IMR-90 (cell line): ENCODE data around the gene CACNB2. TPM values are rescaled to one million over a fixed set of nuclear protein-coding genes. Genes with fewer than 3 reads are reported as not detected.

Source experiments
- ATAC-seq: fragments of 200-7000 bp; cut with Tn5 transposase; 2 replicates; pipeline ENCODE4 v1.9.1; 2020; ENCODE audit warnings: low read depth, mild to moderate bottlenecking, moderate library complexity
- BruUV-seq: library from RNA; stranded (reverse); fragments of 400-500 nt; replicated peaks from 2 replicates; lab custom pipeline; 2021; lab: Mats Ljungman, UMichigan
- CTCF ChIA-PET: fragments of 300-600 bp; formaldehyde crosslinking; extraction: SDS; loops from one replicate; lab custom pipeline; 2021; ENCODE audit warnings: antibody characterized with exemption; lab: Yijun Ruan, JAX
- POLR2A ChIA-PET: fragments of 300-600 bp; sonication (Branson Sonifier 250); formaldehyde crosslinking; loops from one replicate; lab custom pipeline; 2022; ENCODE audit warnings: antibody characterized with exemption; ENCODE audit not compliant: unreplicated experiment; lab: Charles Lee
- DNase-seq: peaks from one replicate; pipeline ENCODE4 v3.0.0; 2013
- H2AFZ ChIP-seq: replicated peaks from 2 replicates; pipeline ENCODE3; 2013; ENCODE audit warnings: low read length, mild to moderate bottlenecking; ENCODE audit not compliant: poor library complexity
- H2AK5ac ChIP-seq: 2 replicates; pipeline ENCODE4 v1.6.1; 2013; ENCODE audit warnings: low read depth, low read length, inconsistent platforms
- H2AK9ac ChIP-seq: replicated peaks from 2 replicates; pipeline ENCODE3; 2013; ENCODE audit warnings: mild to moderate bottlenecking, low read depth, low read length, moderate library complexity; ENCODE audit not compliant: poor library complexity
- H2BK120ac ChIP-seq: 2 replicates; pipeline ENCODE4 v1.6.1; 2013; ENCODE audit warnings: low read depth, low read length, inconsistent platforms
- H2BK15ac ChIP-seq: 3 replicates; pipeline ENCODE4 v1.6.1; 2013; ENCODE audit warnings: low read depth, low read length, inconsistent platforms
- H2BK20ac ChIP-seq: 2 replicates; pipeline ENCODE4 v1.6.1; 2013; ENCODE audit warnings: low read depth, mild to moderate bottlenecking, inconsistent platforms, low read length, moderate library complexity
- H2BK5ac ChIP-seq: 2 replicates; pipeline ENCODE4 v1.6.1; 2013; ENCODE audit warnings: mild to moderate bottlenecking, low read depth, low read length, inconsistent platforms; ENCODE audit not compliant: poor library complexity, severe bottlenecking
- H3K14ac ChIP-seq: replicated peaks from 2 replicates; pipeline ENCODE4 v1.6.1; 2013; ENCODE audit warnings: low read depth, low read length, inconsistent platforms
- H3K18ac ChIP-seq: 2 replicates; pipeline ENCODE4 v1.6.1; 2013; ENCODE audit warnings: low read depth, low read length, control low read depth
- H3K23ac ChIP-seq: 2 replicates; pipeline ENCODE4 v1.6.1; 2013; ENCODE audit warnings: low read depth, low read length, inconsistent platforms
- H3K27ac ChIP-seq: 2 replicates; pipeline ENCODE4 v1.5.1; 2013; ENCODE audit warnings: mild to moderate bottlenecking, control low read depth, low read length; ENCODE audit not compliant: insufficient read depth
- H3K27me3 ChIP-seq: 2 replicates; pipeline ENCODE4 v1.6.1; 2013; ENCODE audit warnings: low read length; ENCODE audit not compliant: control insufficient read depth, insufficient read depth
- H3K36me3 ChIP-seq: 2 replicates; pipeline ENCODE4 v1.6.1; 2013; ENCODE audit warnings: low read length, mixed read lengths; ENCODE audit not compliant: control insufficient read depth, insufficient read depth
- H3K4ac ChIP-seq: 2 replicates; pipeline ENCODE4 v1.6.1; 2013; ENCODE audit warnings: low read depth, low read length, inconsistent platforms
- H3K4me1 ChIP-seq: 2 replicates; pipeline ENCODE4 v1.6.1; 2013; ENCODE audit warnings: low read length, mixed read lengths; ENCODE audit not compliant: control insufficient read depth, insufficient read depth
- H3K4me2 ChIP-seq: 2 replicates; pipeline ENCODE4 v1.6.1; 2013; ENCODE audit warnings: low read depth, mild to moderate bottlenecking, control low read depth, low read length, moderate library complexity
- H3K4me3 ChIP-seq: 2 replicates; pipeline ENCODE4 v1.5.1; 2013; ENCODE audit warnings: low read depth, mild to moderate bottlenecking, control low read depth, low read length, moderate library complexity; ENCODE audit not compliant: insufficient read depth
- H3K56ac ChIP-seq: 2 replicates; pipeline ENCODE4 v1.6.1; 2013; ENCODE audit warnings: low read length, inconsistent platforms; ENCODE audit not compliant: insufficient read depth; ENCODE audit errors: extremely low read depth
- H3K79me1 ChIP-seq, 2 experiments: 2 replicates each; pipeline ENCODE4 v1.6.1; 2013; ENCODE audit warnings: low read length in 2 of 2, inconsistent platforms in 1 of 2, low read depth in 1 of 2
- H3K9ac ChIP-seq: 2 replicates; pipeline ENCODE4 v1.6.1; 2013; ENCODE audit warnings: low read depth, low read length, control low read depth
- H3K9me1 ChIP-seq: 2 replicates; pipeline ENCODE4 v1.6.1; 2013; ENCODE audit warnings: low read length, inconsistent platforms; ENCODE audit not compliant: insufficient read depth
- H3K9me3 ChIP-seq: 2 replicates; pipeline ENCODE4 v1.6.1; 2013; ENCODE audit warnings: low read length; ENCODE audit not compliant: control insufficient read depth, insufficient read depth
- H4K20me1 ChIP-seq: 2 replicates; pipeline ENCODE4 v1.6.1; 2013; ENCODE audit warnings: low read length, inconsistent platforms; ENCODE audit not compliant: insufficient read depth
- H4K5ac ChIP-seq: 2 replicates; pipeline ENCODE4 v1.6.1; 2013; ENCODE audit warnings: mild to moderate bottlenecking, low read depth, low read length, control low read depth
- H4K8ac ChIP-seq, 2 experiments: 2 replicates each; pipeline ENCODE4 v1.6.1; 2013; ENCODE audit warnings: low read depth in 2 of 2, low read length in 2 of 2, control low read depth in 1 of 2, inconsistent platforms in 1 of 2
- H4K91ac ChIP-seq: 2 replicates; pipeline ENCODE4 v1.6.1; 2013; ENCODE audit warnings: low read depth, low read length, inconsistent platforms; ENCODE audit not compliant: insufficient read depth
- BHLHE40 ChIP-seq: fragments of 150-350 bp; IDR thresholded peaks from 2 replicates; pipeline ENCODE4 v1.6.1; 2016; ENCODE audit warnings: mild to moderate bottlenecking, low read depth, low read length
- CEBPB ChIP-seq: IDR thresholded peaks from 2 replicates; pipeline ENCODE4 v1.6.1; 2012; ENCODE audit warnings: low read depth, low read length, improper control_type of control experiment
- CHD1 ChIP-seq: IDR thresholded peaks from 2 replicates; pipeline ENCODE4 v1.6.1; 2012; ENCODE audit warnings: low read depth, low read length, improper control_type of control experiment
- FOS ChIP-seq: fragments of 150-350 bp; IDR thresholded peaks from 2 replicates; pipeline ENCODE4 v1.6.1; 2016; ENCODE audit warnings: low read depth, low read length
- MAFK ChIP-seq: IDR thresholded peaks from 2 replicates; pipeline ENCODE4 v1.6.1; 2012; ENCODE audit warnings: low read depth, low read length, improper control_type of control experiment
- MAZ ChIP-seq: IDR thresholded peaks from 2 replicates; pipeline ENCODE4 v1.6.1; 2012; ENCODE audit warnings: low read depth, mild to moderate bottlenecking, low read length, improper control_type of control experiment, moderate library complexity, borderline replicate concordance
- MXI1 ChIP-seq: IDR thresholded peaks from 2 replicates; pipeline ENCODE4 v1.6.1; 2012; ENCODE audit warnings: low read depth, mild to moderate bottlenecking, low read length, moderate library complexity, borderline replicate concordance
- NFE2L2 ChIP-seq: fragments of 150-350 bp; IDR thresholded peaks from 2 replicates; pipeline ENCODE4 v1.6.1; 2016; ENCODE audit warnings: low read depth, mild to moderate bottlenecking, low read length
- POLR2A ChIP-seq: IDR thresholded peaks from 2 replicates; pipeline ENCODE4 v1.6.1; 2012; ENCODE audit warnings: mild to moderate bottlenecking, low read depth, low read length
- RAD21 ChIP-seq: IDR thresholded peaks from 2 replicates; pipeline ENCODE4 v1.6.1; 2012; ENCODE audit warnings: low read length, improper control_type of control experiment
- RCOR1 ChIP-seq: IDR thresholded peaks from 2 replicates; pipeline ENCODE4 v1.6.1; 2012; ENCODE audit warnings: mild to moderate bottlenecking, low read length, improper control_type of control experiment; ENCODE audit not compliant: insufficient replicate concordance
- RFX5 ChIP-seq: IDR thresholded peaks from 2 replicates; pipeline ENCODE4 v1.8.0; 2012; ENCODE audit warnings: low read depth, mild to moderate bottlenecking, low read length, moderate library complexity
- SMC3 ChIP-seq: fragments of 150-350 bp; IDR thresholded peaks from 2 replicates; pipeline ENCODE4 v1.6.1; 2016; ENCODE audit warnings: low read depth, mild to moderate bottlenecking, antibody characterized with exemption, low read length, moderate library complexity
- WGBS, 2 experiments: methylation state at CpG; one replicate each; pipeline versions ENCODE4 v1.1.5 to v1.1.7; 2013; ENCODE audit warnings: missing lambda C conversion rate in 2 of 2; ENCODE audit not compliant: insufficient read length in 1 of 2; ENCODE audit errors: extremely low coverage in 2 of 2; 5-methylcytosine and 5-hydroxymethylcytosine counted together
- dilution Hi-C: fragments of 300-500 bp; cut with HindIII; formaldehyde crosslinking; loops from one replicate; pipeline ENCODE4 v1.14.3; 2018; ENCODE audit warnings: low sequenced_read_pairs; ENCODE audit not compliant: unreplicated experiment
- in situ Hi-C: fragments of 300-500 bp; cut with MboI; formaldehyde crosslinking; loops from 3 replicates; pipeline ENCODE4 v1.14.3; 2019; ENCODE audit warnings: low sequenced_read_pairs, inconsistent platforms, mixed read lengths
- intact Hi-C: fragments of 100-400 bp; cut with micrococcal nuclease; formaldehyde crosslinking; loops from 2 replicates; pipeline ENCODE4 v1.10.0; 2022
- polyA plus RNA-seq, 3 experiments: library from polyadenylated mRNA; depleted of rRNA; stranded (reverse); fragments of >200 nt; gene quantifications; 2 replicates each; pipeline ENCODE4 v1.2.3, GENCODE V29; 2012; ENCODE audit warnings: low replicate concordance in 1 of 3
- total RNA-seq: library from RNA; depleted of rRNA; stranded (reverse); fragments of >200 nt; gene quantifications from 2 replicates; pipeline ENCODE4 v1.2.3, GENCODE V29; 2012
- TF ChIP-seq, protein P1 (sequence below): fragments of 150-350 bp; IDR thresholded peaks from 2 replicates; pipeline ENCODE4 v1.6.1; 2017; ENCODE audit warnings: mild to moderate bottlenecking, antibody characterized with exemption, low read length, low read depth
- TF ChIP-seq, protein P2 (sequence below): fragments of 150-350 bp; IDR thresholded peaks from 2 replicates; pipeline ENCODE4 v1.6.1; 2016; ENCODE audit warnings: low read depth, mild to moderate bottlenecking, low read length, moderate library complexity, borderline replicate concordance
- TF ChIP-seq, protein P3 (sequence below): conservative IDR thresholded peaks from 2 replicates; pipeline ENCODE4 v1.5.1; 2012; ENCODE audit warnings: mild to moderate bottlenecking, low read depth, low read length, improper control_type of control experiment

CACNB2 gene
- total and polyA plus RNA-seq, 2 of the 4 experiments (the other 2 are of a cell fraction), result 0.36 TPM

DNA sequence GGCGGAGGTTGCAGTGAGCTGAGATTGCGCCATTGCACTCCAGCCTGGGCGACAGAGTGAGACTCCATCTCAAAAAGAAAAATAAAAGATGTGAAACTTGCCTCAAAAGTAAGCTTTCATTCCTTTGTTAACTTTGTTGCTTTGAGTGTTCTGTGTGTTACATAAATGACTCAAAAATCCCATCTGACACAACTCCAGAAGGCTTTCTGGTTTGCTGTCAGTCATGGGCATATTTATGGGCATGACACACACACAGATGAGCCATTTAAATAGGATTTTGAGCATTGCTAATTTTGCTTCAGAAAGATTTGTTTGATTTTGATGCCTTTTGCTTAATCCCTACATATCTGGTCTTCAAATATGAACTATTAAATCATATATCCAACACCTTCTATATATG lies 82.6 kb downstream of the CACNB2 start:
- H3K27me3 ChIP-seq, result peaks cover 4% of the 10 kb centered on the region
- DNase-seq (no peak), ATAC-seq (no peak)
- H3K18ac ChIP-seq, result no peak overlapping the region
- intact Hi-C loops (no loop called here), dilution Hi-C loops (no loop called here), in situ Hi-C loops (loop anchor here (10.0 kb wide), 1 partner anchor 618 kb away; no protein-coding TSS in a partner anchor)
- no peak overlapping the region for H2BK15ac ChIP-seq
- H2AK9ac ChIP-seq, result no peak overlapping the region
- no peak overlapping the region for H3K56ac ChIP-seq
- no peak overlapping the region for H2BK120ac ChIP-seq
- H3K4ac ChIP-seq, result no peak overlapping the region
- H4K20me1 ChIP-seq, result no peaks in the 10 kb centered on the region
- ChIA-PET CTCF (no interaction called here), POLR2A (no interaction called here)
- H4K91ac ChIP-seq, result no peak overlapping the region
- no peak overlapping the region for H2BK20ac ChIP-seq
- H3K23ac ChIP-seq, result no peak overlapping the region
- H3K4me2 ChIP-seq, result no peak overlapping the region
- H3K79me1 ChIP-seq, result no peaks in the 10 kb centered on the region
- H3K4me3 ChIP-seq, result no peak overlapping the region
- H2AFZ ChIP-seq, result no peak overlapping the region
- H3K9ac ChIP-seq, result no peak overlapping the region
- H4K8ac ChIP-seq, result no peak overlapping the region
- no peaks in the 10 kb centered on the region for H3K9me3 ChIP-seq
- H3K9me1 ChIP-seq, result no peaks in the 10 kb centered on the region
- BruUV-seq, result no TSS peak
- no peak overlapping the region for H2AK5ac ChIP-seq
- WGBS, 2 experiments, result no CpG with 5 or more reads among the region's 3 CpGs
- no peak overlapping the region for H3K14ac ChIP-seq
- no peak overlapping the region for H4K5ac ChIP-seq
- TF ChIP-seq BHLHE40 (no peak), SMC3 (no peak), NFE2L2 (no peak), RAD21 (no peak), CEBPB (no peak), MXI1 (no peak), POLR2A (no peak), MAZ (no peak), RFX5 (no peak), RCOR1 (no peak), FOS (no peak), MAFK (no peak), CHD1 (no peak)
- TF ChIP-seq, protein P1, sequence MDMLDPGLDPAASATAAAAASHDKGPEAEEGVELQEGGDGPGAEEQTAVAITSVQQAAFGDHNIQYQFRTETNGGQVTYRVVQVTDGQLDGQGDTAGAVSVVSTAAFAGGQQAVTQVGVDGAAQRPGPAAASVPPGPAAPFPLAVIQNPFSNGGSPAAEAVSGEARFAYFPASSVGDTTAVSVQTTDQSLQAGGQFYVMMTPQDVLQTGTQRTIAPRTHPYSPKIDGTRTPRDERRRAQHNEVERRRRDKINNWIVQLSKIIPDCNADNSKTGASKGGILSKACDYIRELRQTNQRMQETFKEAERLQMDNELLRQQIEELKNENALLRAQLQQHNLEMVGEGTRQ, result no peak
- TF ChIP-seq, protein P2, sequence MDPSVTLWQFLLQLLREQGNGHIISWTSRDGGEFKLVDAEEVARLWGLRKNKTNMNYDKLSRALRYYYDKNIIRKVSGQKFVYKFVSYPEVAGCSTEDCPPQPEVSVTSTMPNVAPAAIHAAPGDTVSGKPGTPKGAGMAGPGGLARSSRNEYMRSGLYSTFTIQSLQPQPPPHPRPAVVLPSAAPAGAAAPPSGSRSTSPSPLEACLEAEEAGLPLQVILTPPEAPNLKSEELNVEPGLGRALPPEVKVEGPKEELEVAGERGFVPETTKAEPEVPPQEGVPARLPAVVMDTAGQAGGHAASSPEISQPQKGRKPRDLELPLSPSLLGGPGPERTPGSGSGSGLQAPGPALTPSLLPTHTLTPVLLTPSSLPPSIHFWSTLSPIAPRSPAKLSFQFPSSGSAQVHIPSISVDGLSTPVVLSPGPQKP, result no peak
- TF ChIP-seq, protein P3, sequence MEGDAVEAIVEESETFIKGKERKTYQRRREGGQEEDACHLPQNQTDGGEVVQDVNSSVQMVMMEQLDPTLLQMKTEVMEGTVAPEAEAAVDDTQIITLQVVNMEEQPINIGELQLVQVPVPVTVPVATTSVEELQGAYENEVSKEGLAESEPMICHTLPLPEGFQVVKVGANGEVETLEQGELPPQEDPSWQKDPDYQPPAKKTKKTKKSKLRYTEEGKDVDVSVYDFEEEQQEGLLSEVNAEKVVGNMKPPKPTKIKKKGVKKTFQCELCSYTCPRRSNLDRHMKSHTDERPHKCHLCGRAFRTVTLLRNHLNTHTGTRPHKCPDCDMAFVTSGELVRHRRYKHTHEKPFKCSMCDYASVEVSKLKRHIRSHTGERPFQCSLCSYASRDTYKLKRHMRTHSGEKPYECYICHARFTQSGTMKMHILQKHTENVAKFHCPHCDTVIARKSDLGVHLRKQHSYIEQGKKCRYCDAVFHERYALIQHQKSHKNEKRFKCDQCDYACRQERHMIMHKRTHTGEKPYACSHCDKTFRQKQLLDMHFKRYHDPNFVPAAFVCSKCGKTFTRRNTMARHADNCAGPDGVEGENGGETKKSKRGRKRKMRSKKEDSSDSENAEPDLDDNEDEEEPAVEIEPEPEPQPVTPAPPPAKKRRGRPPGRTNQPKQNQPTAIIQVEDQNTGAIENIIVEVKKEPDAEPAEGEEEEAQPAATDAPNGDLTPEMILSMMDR, result no peak
- H2BK5ac ChIP-seq, result no peak overlapping the region
- H3K4me1 ChIP-seq, result no peaks in the 10 kb centered on the region
- H3K27ac ChIP-seq, result no peak overlapping the region
- no peaks in the 10 kb centered on the region for H3K36me3 ChIP-seq
